Nephron (organoid): Measurements from ENCODE around the gene NCKIPSD.

Experiments
- H3K27ac Mint-ChIP-seq, 3 experiments: 2 replicates each; pipeline ENCODE4 v1.8.0; 2020; ENCODE audit warnings: mixed read lengths in 3 of 3, mild to moderate bottlenecking in 2 of 3, moderate library complexity in 1 of 3
- H3K27me3 Mint-ChIP-seq: 2 replicates; pipeline ENCODE4 v1.8.0; 2021; ENCODE audit warnings: low read depth, mild to moderate bottlenecking, moderate library complexity, mixed read lengths
- H3K36me3 Mint-ChIP-seq: 2 replicates; pipeline ENCODE4 v1.8.0; 2020; ENCODE audit warnings: low read depth, mixed read lengths
- H3K4me1 Mint-ChIP-seq: 2 replicates; pipeline ENCODE4 v1.8.0; 2020; ENCODE audit warnings: mixed read lengths
- H3K4me3 Mint-ChIP-seq, 3 experiments: 2 replicates each; pipeline ENCODE4 v1.8.0; 2020; ENCODE audit warnings: mild to moderate bottlenecking in 3 of 3, mixed read lengths in 3 of 3, moderate library complexity in 2 of 3
- H3K9me3 Mint-ChIP-seq: 2 replicates; pipeline ENCODE4 v1.8.0; 2020; ENCODE audit warnings: mixed read lengths
- CTCF ChIP-seq, 3 experiments: fragments of 200-600 bp; sonication (generic); IDR thresholded peaks; one replicate each; pipeline ENCODE4 v1.5.0; 2021; ENCODE audit warnings: antibody characterized with exemption in 3 of 3; ENCODE audit not compliant: unreplicated experiment in 3 of 3

NCKIPSD gene

GRCh38 chr3:48623851-48624547 is 61.7 kb downstream of the NCKIPSD start:
- Mint-ChIP-seq H3K9me3 (no peaks in the 10 kb centered on the region), H3K27ac (peak overlapping the region in 1 of 3 experiments; percentile 33), H3K36me3 (peaks cover 21% of the 10 kb centered on the region), H3K27me3 (peaks cover 4% of the 10 kb centered on the region), H3K4me1 (no peaks in the 10 kb centered on the region), H3K4me3 (no peak overlapping the region)
- TF ChIP-seq CTCF (IDR thresholded peaks at IDR 0.05; ENCODE audit: unreplicated experiment in 3 of 3), result no peak
